K562 (cell line): ENCODE measurements around the gene MYO3B. TPM values are rescaled to one million over a fixed set of nuclear protein-coding genes. Genes with fewer than 3 reads are reported as not detected.

ENCODE experiments used
- ARID3A ChIP-seq: IDR thresholded peaks from 2 replicates; pipeline ENCODE4 v1.6.1; 2012; ENCODE audit warnings: low read depth, low read length, improper control_type of control experiment, borderline replicate concordance
- CBX5 ChIP-seq: IDR thresholded peaks from 2 replicates; pipeline ENCODE4 v1.6.1; 2014; ENCODE audit warnings: low read depth, borderline replicate concordance
- DMBX1 ChIP-seq: fragments of 250-450 bp; sonication (Bioruptor Pico); IDR thresholded peaks from 2 replicates; pipeline ENCODE4 v1.8.0; 2022; ENCODE audit warnings: inconsistent platforms, mild to moderate bottlenecking, moderate library complexity, borderline replicate concordance
- EP300 ChIP-seq: IDR thresholded peaks from 2 replicates; pipeline ENCODE4 v1.6.1; 2012; ENCODE audit warnings: low read length, improper control_type of control experiment
- NFIX ChIP-seq: fragments of 250-450 bp; sonication (Bioruptor Pico); IDR thresholded peaks from 2 replicates; pipeline ENCODE4 v1.4.0; 2020; ENCODE audit warnings: low read depth, mild to moderate bottlenecking, moderate library complexity
- PCBP1 ChIP-seq: fragments of 200-400 bp; formaldehyde crosslinking; IDR thresholded peaks from 2 replicates; pipeline ENCODE4 v1.6.1; 2018; ENCODE audit warnings: mild to moderate bottlenecking, low read depth, low read length; ENCODE audit not compliant: poor library complexity, severe bottlenecking
- RAD21 ChIP-seq, 2 experiments: fragments of 250-450 bp in 1 of 2; fragments of 450-650 bp in 1 of 2; sonication (Bioruptor Pico) in 1 of 2; formaldehyde crosslinking in 1 of 2; IDR thresholded peaks in 1 of 2; conservative IDR thresholded peaks in 1 of 2; 2 replicates each; pipeline versions ENCODE4 v1.4.0 to v1.8.0; 2020 to 2022; ENCODE audit warnings: mild to moderate bottlenecking in 2 of 2, moderate library complexity in 1 of 2
- SMARCC2 ChIP-seq: fragments of 450-650 bp; IDR thresholded peaks from 2 replicates; pipeline ENCODE4 v1.6.1; 2017; ENCODE audit warnings: antibody characterized with exemption, moderate library complexity, mild to moderate bottlenecking, low read depth
- SNRNP70 ChIP-seq: fragments of 200-400 bp; formaldehyde crosslinking; optimal IDR thresholded peaks from 2 replicates; pipeline ENCODE3; 2017; ENCODE audit warnings: low read depth, low read length
- UBTF ChIP-seq, 2 experiments: IDR thresholded peaks; 2 replicates each; pipeline ENCODE4 v1.6.1; 2012; ENCODE audit warnings: improper control_type of control experiment in 2 of 2, low read depth in 2 of 2, low read length in 2 of 2, borderline replicate concordance in 1 of 2
- ZBTB12 ChIP-seq: fragments of 250-450 bp; sonication (Bioruptor Pico); IDR thresholded peaks from 2 replicates; pipeline ENCODE4 v1.4.0; 2020
- ZNF398 ChIP-seq: fragments of 250-450 bp; sonication (Bioruptor Pico); IDR thresholded peaks from 2 replicates; pipeline ENCODE4 v1.8.0; 2021; ENCODE audit warnings: moderate library complexity, mild to moderate bottlenecking, inconsistent platforms
- polyA plus RNA-seq, 8 experiments: library from polyadenylated mRNA; depleted of rRNA in 4 of 8; stranded (reverse) in 5 of 8; unstranded in 3 of 8; fragments of >200 nt; fragmentation: Nextera tagmentation in 2 of 8; fragmentation: Illumina TruSeq in 1 of 8; extraction: Ambion mirVana in 2 of 8; extraction: Trizol in 1 of 8; gene quantifications; 2 replicates each; pipeline versions ENCODE4 v1.2.1 to v1.2.3, GENCODE V29; 2011 to 2014; ENCODE audit warnings: inconsistent platforms in 1 of 8, missing spikeins in 1 of 8
- total RNA-seq, 7 experiments: library from RNA; depleted of rRNA in 6 of 7; stranded (reverse); fragments of >200 nt in 6 of 7; fragmentation: Illumina TruSeq in 2 of 7; extraction: Trizol in 2 of 7; gene quantifications; 2 replicates each; pipeline versions ENCODE4 v1.2.1 to v1.2.3, GENCODE V29; 2011 to 2021; ENCODE audit warnings: low replicate concordance in 1 of 7
- TF ChIP-seq, protein P1 (sequence below): fragments of 450-650 bp; formaldehyde crosslinking; IDR thresholded peaks from 2 replicates; pipeline ENCODE4 v1.4.0; 2022; ENCODE audit warnings: missing genetic modification characterization
- TF ChIP-seq, protein P2 (sequence below): fragments of 250-450 bp; sonication (Bioruptor Pico); IDR thresholded peaks from 2 replicates; pipeline ENCODE4 v1.8.0; 2022; ENCODE audit warnings: inconsistent platforms

MYO3B gene
- total and polyA plus RNA-seq, 9 of the 15 experiments (the other 6 are each of a cell fraction or from before 2014, with no cell fraction given) = 2.7 to 6.5 (median 3.6) TPM

DNA sequence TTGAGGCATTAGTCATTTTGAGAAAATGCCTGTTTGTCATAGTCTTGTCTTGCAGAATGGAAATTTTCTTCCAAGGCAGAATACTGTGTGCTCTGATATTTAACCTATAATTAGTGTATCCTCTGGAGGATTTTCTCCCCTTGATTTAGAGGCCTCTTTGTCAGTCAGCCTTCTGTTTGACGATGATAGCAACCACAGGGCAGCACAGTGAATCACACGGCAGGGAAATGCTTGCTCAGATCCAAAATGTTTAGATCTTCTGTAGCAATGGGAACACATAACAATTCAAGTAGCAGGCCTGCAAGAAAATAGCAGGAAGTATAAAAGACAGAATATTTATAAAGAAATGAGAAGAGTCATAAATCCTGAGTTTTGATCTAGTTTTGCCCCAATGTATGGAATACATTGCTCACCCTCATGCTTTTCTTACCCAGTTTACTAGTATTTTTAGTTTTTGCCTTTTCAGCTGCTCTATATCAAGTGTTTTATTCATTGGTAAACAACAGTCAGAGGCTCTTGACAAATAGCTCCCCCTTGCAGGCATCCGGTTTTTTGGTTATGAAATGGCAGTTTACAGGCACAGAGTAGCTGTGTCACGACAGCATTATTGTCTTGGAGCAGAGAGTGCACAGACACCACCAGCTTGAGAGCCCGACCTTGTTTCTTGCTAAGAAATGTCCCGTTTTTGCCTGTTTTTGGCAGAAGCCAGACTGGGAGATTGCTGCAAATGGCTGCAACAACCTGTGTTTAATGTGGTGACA is 185.1 kb downstream of the MYO3B start (continued):
- TF ChIP-seq ARID3A (no peak), DMBX1 (CRISPR knock-in tag) (no peak; the same call in 1 of the 2 replicates), CBX5 (no peak), SMARCC2 (peak; percentile 80), UBTF (IDR thresholded peaks at IDR 0.05; ENCODE audit: borderline replicate concordance in 1 of 2, low read depth in 2 of 2, low read length in 2 of 2) (no peak), ZBTB12 (no peak), SNRNP70 (no peak), ZNF398 (CRISPR knock-in tag) (no peak), RAD21 (CRISPR knock-in tag; conservative IDR thresholded peaks at IDR 0.05 in 1 of 2, IDR thresholded peaks at IDR 0.05 in 1 of 2) (peak; percentile 33 to 46), NFIX (CRISPR knock-in tag) (no peak), PCBP1 (no peak), EP300 (peak; percentile 67; the same call in 1 of the 2 replicates)
- TF ChIP-seq, protein P1, sequence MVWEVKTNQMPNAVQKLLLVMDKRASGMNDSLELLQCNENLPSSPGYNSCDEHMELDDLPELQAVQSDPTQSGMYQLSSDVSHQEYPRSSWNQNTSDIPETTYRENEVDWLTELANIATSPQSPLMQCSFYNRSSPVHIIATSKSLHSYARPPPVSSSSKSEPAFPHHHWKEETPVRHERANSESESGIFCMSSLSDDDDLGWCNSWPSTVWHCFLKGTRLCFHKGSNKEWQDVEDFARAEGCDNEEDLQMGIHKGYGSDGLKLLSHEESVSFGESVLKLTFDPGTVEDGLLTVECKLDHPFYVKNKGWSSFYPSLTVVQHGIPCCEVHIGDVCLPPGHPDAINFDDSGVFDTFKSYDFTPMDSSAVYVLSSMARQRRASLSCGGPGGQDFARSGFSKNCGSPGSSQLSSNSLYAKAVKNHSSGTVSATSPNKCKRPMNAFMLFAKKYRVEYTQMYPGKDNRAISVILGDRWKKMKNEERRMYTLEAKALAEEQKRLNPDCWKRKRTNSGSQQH (CRISPR knock-in tag) = no peak
- TF ChIP-seq, protein P2, sequence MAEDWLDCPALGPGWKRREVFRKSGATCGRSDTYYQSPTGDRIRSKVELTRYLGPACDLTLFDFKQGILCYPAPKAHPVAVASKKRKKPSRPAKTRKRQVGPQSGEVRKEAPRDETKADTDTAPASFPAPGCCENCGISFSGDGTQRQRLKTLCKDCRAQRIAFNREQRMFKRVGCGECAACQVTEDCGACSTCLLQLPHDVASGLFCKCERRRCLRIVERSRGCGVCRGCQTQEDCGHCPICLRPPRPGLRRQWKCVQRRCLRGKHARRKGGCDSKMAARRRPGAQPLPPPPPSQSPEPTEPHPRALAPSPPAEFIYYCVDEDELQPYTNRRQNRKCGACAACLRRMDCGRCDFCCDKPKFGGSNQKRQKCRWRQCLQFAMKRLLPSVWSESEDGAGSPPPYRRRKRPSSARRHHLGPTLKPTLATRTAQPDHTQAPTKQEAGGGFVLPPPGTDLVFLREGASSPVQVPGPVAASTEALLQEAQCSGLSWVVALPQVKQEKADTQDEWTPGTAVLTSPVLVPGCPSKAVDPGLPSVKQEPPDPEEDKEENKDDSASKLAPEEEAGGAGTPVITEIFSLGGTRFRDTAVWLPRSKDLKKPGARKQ = no peak
